SKM-1 treated with dmso at 0.1 percent for 144 hours (cell line): Measurements from ENCODE around the gene EIF3F.

Experiments used
- DNase-seq: peaks from one replicate; lab custom pipeline; 2025; ENCODE audit not compliant: unreplicated experiment; lab: John Stamatoyannopoulos, UW

Gene EIF3F

GRCh38 chr11:8019314-8020243 is 32.4 kb downstream of the EIF3F start:
- no peak for DNase-seq

GRCh38 chr11:8020244-8020597 is 33.1 kb downstream of the EIF3F start:
- no peak for DNase-seq

- DNase-seq = no peak
Measured at GRCh38 chr11:8021920-8022319, 34.8 kb downstream of the EIF3F start.

GRCh38 chr11:8022876-8023275 is 35.7 kb downstream of the EIF3F start:
- DNase-seq = no peak

GRCh38 chr11:8023831-8024555 is 36.9 kb downstream of the EIF3F start:
- DNase-seq = no peak

- no peak for DNase-seq
Measured at GRCh38 chr11:8025123-8025522, 38.0 kb downstream of the EIF3F start.

- DNase-seq = no peak
Measured at GRCh38 chr11:8025816-8026215, 38.7 kb downstream of the EIF3F start.

GRCh38 chr11:8026982-8027381 is 39.8 kb downstream of the EIF3F start:
- DNase-seq = no peak

- DNase-seq = no peak
Measured at GRCh38 chr11:8028766-8029165, 41.6 kb downstream of the EIF3F start.

GRCh38 chr11:8030526-8031247 is 43.5 kb downstream of the EIF3F start:
- DNase-seq = no peak

GRCh38 chr11:8031248-8032115 is 44.3 kb downstream of the EIF3F start:
- no peak for DNase-seq

GRCh38 chr11:8032122-8032521 is 45.0 kb downstream of the EIF3F start:
- DNase-seq = no peak

GRCh38 chr11:8032576-8033304 is 45.6 kb downstream of the EIF3F start:
- DNase-seq = no peak

GRCh38 chr11:8033305-8034105 is 46.4 kb downstream of the EIF3F start:
- DNase-seq = peak; percentile 65

GRCh38 chr11:8034106-8034585 is 47.0 kb downstream of the EIF3F start:
- DNase-seq = no peak

- no peak for DNase-seq
Measured at GRCh38 chr11:8034604-8035190, 47.6 kb downstream of the EIF3F start.

GRCh38 chr11:8035200-8035855 is 48.2 kb downstream of the EIF3F start:
- DNase-seq = no peak
